ACHN (cell line): ENCODE measurements around the gene ADCY6.
"Not testable (repeated sequence)": the region's sequence is repeated elsewhere in the genome, so short reads cannot be mapped to it uniquely, and the experiment has no call there.

Experiments used
- DNase-seq: peaks from one replicate; pipeline ENCODE4 v3.0.0-alpha.2; 2015
- in situ Hi-C: cut with HindIII; loops from 2 replicates; pipeline ENCODE4 v1.10.0; 2017; ENCODE audit warnings: low sequenced_read_pairs, low pct_ligation_motif_present, low pct_unique_long_range_greater_than_20kb

ADCY6 gene

DNA sequence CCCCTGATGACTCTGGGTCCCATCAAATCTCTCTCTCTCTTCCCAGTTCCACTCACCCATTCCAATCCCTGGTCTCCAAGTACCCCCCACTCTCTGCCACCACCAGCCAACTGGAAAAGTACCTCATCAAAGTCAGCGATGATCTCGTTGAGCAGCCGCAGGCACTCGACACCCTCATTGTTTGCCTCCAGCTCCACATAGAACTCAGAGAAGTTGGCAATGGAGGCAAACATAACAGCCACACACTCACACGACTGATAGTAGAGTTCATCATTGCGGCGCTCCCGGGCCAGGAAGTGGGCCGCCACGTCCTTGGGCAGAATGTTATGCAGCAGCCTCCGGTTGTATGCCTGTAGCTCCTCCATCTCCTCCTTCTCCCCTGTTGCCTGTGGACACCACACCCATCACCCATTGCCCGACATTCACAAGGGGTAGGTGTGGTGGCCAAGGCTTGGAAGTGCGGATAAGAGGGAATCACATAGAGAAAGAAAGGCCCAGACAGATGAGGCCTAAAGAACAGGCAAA lies 17.2 kb downstream of the ADCY6 start:
- no peak for DNase-seq
- in situ Hi-C loops: no loop called here

GRCh38 chr12:48770756-48771155 lies 18.1 kb downstream of the ADCY6 start:
- no peak for DNase-seq
- in situ Hi-C loops: no loop called here

GRCh38 chr12:48768736-48769135 lies 20.2 kb downstream of the ADCY6 start:
- DNase-seq: no peak
- in situ Hi-C loops: no loop called here

DNA sequence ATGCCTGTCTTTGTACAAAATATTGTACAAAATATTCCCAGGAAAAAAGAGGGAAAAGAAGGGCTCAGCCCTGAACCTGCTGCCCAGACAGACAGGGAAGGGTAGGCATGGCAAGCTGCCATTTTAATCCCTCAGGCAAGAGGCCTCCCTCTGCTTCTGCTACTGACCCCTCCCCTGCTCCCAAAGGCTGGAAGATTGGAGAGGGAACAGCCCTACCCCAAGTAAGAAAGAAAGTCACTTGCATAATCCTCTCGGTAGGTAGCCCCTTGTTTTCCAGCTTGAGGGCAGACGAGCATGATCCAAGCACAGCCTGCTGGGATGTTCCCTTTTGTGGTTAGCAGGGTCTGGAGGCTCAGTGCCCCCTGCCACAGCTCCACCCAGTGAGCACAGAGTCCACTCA lies 20.7 kb downstream of the ADCY6 start:
- in situ Hi-C loops: no loop called here
- no peak for DNase-seq

- in situ Hi-C loops: no loop called here
Observed at GRCh38 chr12:48767521-48767920, 21.4 kb downstream of the ADCY6 start.

DNA sequence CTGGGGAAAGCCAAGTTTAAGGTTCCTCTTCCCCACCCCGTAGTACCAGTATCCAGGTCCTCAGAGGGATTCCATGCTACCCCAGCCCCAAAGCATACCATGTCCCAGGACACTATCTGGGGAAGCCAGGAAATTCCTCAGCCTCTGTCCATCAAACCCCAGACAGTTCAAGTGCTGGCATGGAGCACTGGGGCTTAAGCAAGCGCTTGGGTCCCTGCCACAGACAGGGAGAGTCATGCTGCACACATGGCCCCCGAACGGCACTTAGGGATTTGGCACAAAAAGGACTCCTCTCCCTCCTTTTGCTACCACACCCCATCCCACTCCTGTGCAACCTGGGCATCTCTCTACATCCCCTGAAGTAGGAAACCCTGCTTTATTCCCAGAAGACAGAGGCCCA lies 21.8 kb downstream of the ADCY6 start:
- no peak for DNase-seq
- in situ Hi-C loops: no loop called here

More at GRCh38 chr12:48767521-48767920, 21.4 kb downstream of the ADCY6 start:
- DNase-seq: no peak

DNA sequence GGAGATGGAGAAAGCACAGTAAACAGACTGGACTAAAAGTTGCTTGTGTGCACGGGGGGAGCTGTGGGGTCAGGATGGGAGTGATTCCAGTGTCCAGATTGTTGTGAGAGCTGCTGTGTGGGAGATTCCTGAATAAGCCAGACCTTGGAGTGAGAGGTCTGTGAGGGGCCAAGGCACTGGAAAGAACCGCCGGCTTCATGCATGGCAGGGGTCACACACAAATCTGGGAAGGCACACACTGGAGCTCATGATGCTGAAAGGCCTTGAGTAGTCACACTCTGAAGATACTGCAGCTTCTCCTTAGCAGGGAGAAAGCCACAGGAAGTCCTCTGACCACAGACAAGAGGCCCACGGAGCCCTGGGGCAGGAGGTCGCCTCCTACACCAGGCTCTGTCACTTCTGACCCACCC lies 23.1 kb downstream of the ADCY6 start:
- in situ Hi-C loops: no loop called here
- DNase-seq: no peak

DNA sequence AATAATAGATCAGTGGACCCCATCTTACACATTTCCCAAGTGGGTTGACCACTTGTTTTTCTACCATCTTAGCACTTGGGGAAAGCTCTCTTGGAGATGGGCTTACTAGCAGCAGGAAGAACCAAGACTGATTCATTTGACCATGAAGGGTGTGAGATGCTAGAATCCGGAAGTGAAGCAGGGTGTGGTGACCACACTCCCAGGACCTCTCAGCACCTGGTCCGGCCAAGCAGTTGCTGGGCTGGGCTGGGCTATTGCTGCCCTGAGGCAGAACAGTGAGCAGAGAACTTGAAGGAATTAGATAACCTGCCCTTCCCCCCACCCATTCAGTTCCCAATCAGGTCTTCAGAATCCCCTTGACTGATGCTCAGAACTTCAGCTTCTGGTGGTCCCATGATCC lies 24.4 kb downstream of the ADCY6 start:
- DNase-seq: no peak
- in situ Hi-C loops: no loop called here

GRCh38 chr12:48758737-48759136 lies 30.2 kb downstream of the ADCY6 start:
- DNase-seq: no peak
- in situ Hi-C loops: no loop called here

DNA sequence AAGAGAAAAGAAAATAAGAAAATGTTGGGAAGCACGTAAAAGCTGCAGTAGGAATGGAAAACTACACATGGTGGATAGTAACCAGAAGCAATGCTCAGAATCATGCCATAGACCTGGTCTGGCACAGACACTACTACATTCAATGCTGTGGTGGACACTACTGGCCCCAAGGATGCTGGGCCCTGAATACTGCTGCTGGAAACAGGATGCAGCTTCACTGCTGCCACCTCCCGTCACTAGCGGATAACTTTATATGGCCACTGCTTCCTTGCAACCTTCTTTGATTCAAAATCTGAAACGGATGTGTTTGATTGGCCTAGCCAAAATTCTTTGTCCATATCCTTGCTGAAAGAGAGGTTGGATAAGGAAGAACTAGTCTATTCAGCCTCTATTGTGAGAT lies 30.7 kb downstream of the ADCY6 start:
- no peak for DNase-seq
- in situ Hi-C loops: no loop called here

DNA sequence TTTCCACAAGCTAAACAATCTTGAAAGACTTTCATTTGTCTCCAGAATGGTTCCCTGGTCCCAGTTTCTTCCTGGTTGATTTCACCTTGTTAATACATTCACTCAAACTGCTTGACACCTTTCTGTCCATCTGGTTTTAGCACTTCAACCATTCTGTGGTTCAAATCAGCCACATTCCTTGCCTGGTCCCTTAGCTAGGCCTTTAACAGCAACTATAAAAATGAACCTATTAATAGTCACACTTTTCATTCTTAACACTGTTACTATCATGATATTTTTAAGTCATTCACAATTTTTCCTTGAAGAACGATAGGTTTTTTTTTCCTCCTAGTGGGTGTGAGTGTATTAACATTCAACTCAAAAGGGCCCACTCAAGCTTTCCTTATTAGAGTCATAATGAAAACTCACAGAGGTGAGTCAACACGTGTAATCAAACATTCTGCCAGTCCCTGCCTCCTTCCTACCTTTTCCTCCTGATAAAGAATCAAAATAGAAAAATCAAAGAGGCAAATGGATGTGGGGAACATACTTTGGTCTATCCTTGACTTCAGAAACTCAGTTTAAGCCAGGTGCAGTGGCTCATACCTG lies 38.0 kb downstream of the ADCY6 start:
- in situ Hi-C loops: no loop called here
- DNase-seq: no peak

DNA sequence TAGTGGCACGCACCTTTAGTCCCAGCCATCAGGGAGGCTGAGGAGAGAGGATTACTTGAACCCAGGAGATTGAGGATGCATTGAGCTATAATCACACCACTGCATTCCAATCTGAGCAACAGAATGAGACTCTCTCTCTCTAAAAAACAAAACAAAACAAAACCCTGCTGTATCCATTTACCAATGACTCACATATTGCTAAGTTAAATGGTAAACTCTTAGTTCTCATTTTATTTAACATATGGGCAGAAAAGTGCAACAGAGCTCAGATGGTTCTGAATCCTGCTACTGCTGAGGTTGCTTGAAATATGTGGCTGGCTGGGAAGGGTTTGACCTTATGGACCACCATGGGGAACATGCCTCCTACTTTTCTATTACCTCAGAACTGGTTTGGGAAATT lies 38.7 kb downstream of the ADCY6 start:
- in situ Hi-C loops: no loop called here
- no peak for DNase-seq

- DNase-seq: no peak
- in situ Hi-C loops: no loop called here
Observed at GRCh38 chr12:48744251-48745008, 44.5 kb downstream of the ADCY6 start.

- in situ Hi-C loops: no loop called here
- DNase-seq: no peak
Observed at GRCh38 chr12:48739618-48740269, 49.1 kb downstream of the ADCY6 start.

DNA sequence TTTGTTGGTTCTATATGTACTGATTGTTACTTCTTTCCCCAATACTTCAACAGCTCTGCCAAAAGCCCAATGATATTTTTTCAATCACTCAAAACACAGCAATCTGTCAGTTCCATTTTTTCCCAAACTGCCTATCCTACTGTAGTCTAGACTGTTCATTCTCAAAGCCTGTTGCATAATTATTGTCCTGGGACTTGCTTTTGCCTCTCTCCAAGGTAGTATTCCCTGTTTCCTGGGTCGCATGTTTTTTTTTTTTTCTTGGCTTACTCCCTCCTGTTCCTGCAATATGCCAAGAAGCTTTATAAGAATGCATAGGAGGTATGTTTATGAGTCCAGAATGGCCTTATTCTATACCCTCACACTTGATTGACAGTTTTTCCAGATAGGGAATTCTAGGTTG lies 52.4 kb downstream of the ADCY6 start:
- in situ Hi-C loops: no loop called here

DNA sequence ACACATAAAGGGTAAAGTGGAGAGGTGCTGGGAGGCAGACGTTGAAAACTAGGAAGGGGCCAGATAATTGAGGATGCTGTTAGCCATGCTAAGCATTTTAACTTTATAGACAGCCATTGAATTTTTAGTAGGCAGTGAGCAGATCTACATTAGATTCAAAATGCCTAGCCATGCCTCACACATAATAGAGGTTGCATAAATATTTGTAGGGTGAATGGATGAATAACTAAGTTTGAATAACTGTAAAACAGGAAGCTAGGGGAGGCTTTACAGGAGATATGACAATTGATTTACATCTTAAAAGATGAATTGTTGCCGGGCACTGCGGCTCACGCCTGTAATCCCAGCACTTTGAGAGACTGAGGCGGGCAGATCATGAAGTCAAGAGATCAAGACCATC lies 60.1 kb downstream of the ADCY6 start:
- no peak for DNase-seq
- in situ Hi-C loops: no loop called here

More for the DNA sequence above, 52.4 kb downstream of the ADCY6 start:
- DNase-seq: no peak

DNA sequence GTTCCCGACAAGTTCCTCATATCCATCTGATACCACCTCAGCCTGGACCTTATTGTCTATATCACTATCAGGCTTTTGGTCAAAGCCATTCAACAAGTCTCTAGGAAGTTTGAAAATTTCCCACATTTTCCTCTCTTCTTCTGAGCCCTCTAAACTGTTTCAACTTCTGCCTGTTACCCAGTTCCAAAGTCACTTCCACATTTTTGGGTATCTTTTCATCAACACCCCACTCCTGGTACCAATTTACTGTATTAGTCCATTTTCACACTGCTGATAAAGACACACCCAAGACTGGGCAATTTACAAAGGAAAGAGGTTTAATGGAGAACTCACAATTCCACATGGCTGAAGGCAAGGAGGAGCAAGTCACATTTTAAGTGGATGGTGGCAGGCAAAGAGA lies 68.2 kb downstream of the ADCY6 start:
- in situ Hi-C loops, DNase-seq: not testable (repeated sequence)

- DNase-seq, in situ Hi-C loops: not testable (repeated sequence)
Observed at GRCh38 chr12:48720171-48720570, 68.7 kb downstream of the ADCY6 start.

- in situ Hi-C loops, DNase-seq: not testable (repeated sequence)
Observed at GRCh38 chr12:48719002-48719401, 69.9 kb downstream of the ADCY6 start.
